Activated naive CD8-positive, alpha-beta T cell (primary cell): ENCODE measurements around the gene PCDHGB7.
"Not testable (repeated sequence)": the region's sequence is repeated elsewhere in the genome, so short reads cannot be mapped to it uniquely, and the experiment has no call there.

Experiments
- H3K27ac Mint-ChIP-seq: one replicate; pipeline ENCODE4 v1.8.0; 2021; ENCODE audit warnings: mixed read lengths
- H3K27me3 Mint-ChIP-seq: one replicate; pipeline ENCODE4 v1.8.0; 2021; ENCODE audit warnings: mixed read lengths
- H3K36me3 Mint-ChIP-seq: one replicate; pipeline ENCODE4 v1.8.0; 2021; ENCODE audit warnings: mixed read lengths
- H3K4me1 Mint-ChIP-seq: one replicate; pipeline ENCODE4 v1.8.0; 2021; ENCODE audit warnings: low read depth, mixed read lengths
- H3K4me3 Mint-ChIP-seq: one replicate; pipeline ENCODE4 v1.8.0; 2021; ENCODE audit warnings: mild to moderate bottlenecking, mixed read lengths
- H3K9me3 Mint-ChIP-seq: one replicate; pipeline ENCODE4 v1.8.0; 2021; ENCODE audit warnings: low read depth, mixed read lengths

The PCDHGB7 gene

GRCh38 chr5:141412854-141413539 lies 4.5 kb upstream of the PCDHGB7 start, which contains the start of gene PCDHGA10:
PCDHGA10 (plus strand) TSS chr5:141412987; CDS start chr5:141413176, 189 bp downstream.
- Mint-ChIP-seq H3K4me3 (peak within 1 kb of the TSS; percentile 89), H3K27ac (no peak within 1 kb of the TSS), H3K36me3 (peaks cover 22% of the 10 kb centered on the region), H3K4me1 (peaks cover 17% of the 10 kb centered on the region), H3K9me3 (peaks cover 13% of the 10 kb centered on the region), H3K27me3 (peaks cover 50% of the 10 kb centered on the region)

- Mint-ChIP-seq H3K36me3 (peaks cover 26% of the 10 kb centered on the region), H3K27ac (no peak overlapping the region), H3K27me3 (peaks cover 53% of the 10 kb centered on the region), H3K9me3 (peaks cover 16% of the 10 kb centered on the region), H3K4me3 (peak overlapping the region; percentile 89), H3K4me1 (peaks cover 19% of the 10 kb centered on the region)
These were observed 3.9 kb upstream of the PCDHGB7 start for GRCh38 chr5:141413540-141414069.

- peaks cover 22% of the 10 kb centered on the region for H3K4me1 Mint-ChIP-seq
- H3K9me3 Mint-ChIP-seq = peaks cover 14% of the 10 kb centered on the region
- peaks cover 49% of the 10 kb centered on the region for H3K27me3 Mint-ChIP-seq
- H3K36me3 Mint-ChIP-seq = peaks cover 27% of the 10 kb centered on the region
- not testable (repeated sequence) for H3K27ac Mint-ChIP-seq
- H3K4me3 Mint-ChIP-seq = peak overlapping the region; percentile 89
These were observed 2.8 kb upstream of the PCDHGB7 start for GRCh38 chr5:141414548-141415274.

GRCh38 chr5:141415275-141415618 lies 2.2 kb upstream of the PCDHGB7 start:
- H3K27ac Mint-ChIP-seq, H3K4me3 Mint-ChIP-seq: not testable (repeated sequence)
- Mint-ChIP-seq H3K9me3 (peaks cover 13% of the 10 kb centered on the region), H3K27me3 (peaks cover 50% of the 10 kb centered on the region), H3K36me3 (peaks cover 27% of the 10 kb centered on the region), H3K4me1 (peaks cover 22% of the 10 kb centered on the region)

GRCh38 chr5:141419074-141419880 lies 1.8 kb downstream of the PCDHGB7 start:
- Mint-ChIP-seq H3K4me1 (peaks cover 16% of the 10 kb centered on the region), H3K9me3 (peaks cover 23% of the 10 kb centered on the region), H3K27me3 (peaks cover 50% of the 10 kb centered on the region), H3K4me3 (peak overlapping the region; percentile 25), H3K36me3 (peaks cover 35% of the 10 kb centered on the region), H3K27ac (no peak overlapping the region)

GRCh38 chr5:141420855-141421488 lies 3.5 kb downstream of the PCDHGB7 start, which contains the start of gene PCDHGA11:
PCDHGA11 (plus strand) TSS chr5:141421051; CDS start chr5:141421228, 177 bp downstream.
- peak within 1 kb of the TSS; percentile 70 for H3K27ac Mint-ChIP-seq
- peaks cover 20% of the 10 kb centered on the region for H3K9me3 Mint-ChIP-seq
- H3K36me3 Mint-ChIP-seq = peaks cover 31% of the 10 kb centered on the region
- H3K4me1 Mint-ChIP-seq = peaks cover 10% of the 10 kb centered on the region
- H3K27me3 Mint-ChIP-seq = peaks cover 53% of the 10 kb centered on the region
- H3K4me3 Mint-ChIP-seq = peak within 1 kb of the TSS; percentile 87

GRCh38 chr5:141421489-141421855 lies 4.0 kb downstream of the PCDHGB7 start:
- H3K4me3 Mint-ChIP-seq = peak overlapping the region; percentile 87
- H3K9me3 Mint-ChIP-seq = peaks cover 20% of the 10 kb centered on the region
- peaks cover 29% of the 10 kb centered on the region for H3K36me3 Mint-ChIP-seq
- peaks cover 53% of the 10 kb centered on the region for H3K27me3 Mint-ChIP-seq
- H3K4me1 Mint-ChIP-seq = peaks cover 10% of the 10 kb centered on the region
- H3K27ac Mint-ChIP-seq = peak overlapping the region; percentile 11

DNA sequence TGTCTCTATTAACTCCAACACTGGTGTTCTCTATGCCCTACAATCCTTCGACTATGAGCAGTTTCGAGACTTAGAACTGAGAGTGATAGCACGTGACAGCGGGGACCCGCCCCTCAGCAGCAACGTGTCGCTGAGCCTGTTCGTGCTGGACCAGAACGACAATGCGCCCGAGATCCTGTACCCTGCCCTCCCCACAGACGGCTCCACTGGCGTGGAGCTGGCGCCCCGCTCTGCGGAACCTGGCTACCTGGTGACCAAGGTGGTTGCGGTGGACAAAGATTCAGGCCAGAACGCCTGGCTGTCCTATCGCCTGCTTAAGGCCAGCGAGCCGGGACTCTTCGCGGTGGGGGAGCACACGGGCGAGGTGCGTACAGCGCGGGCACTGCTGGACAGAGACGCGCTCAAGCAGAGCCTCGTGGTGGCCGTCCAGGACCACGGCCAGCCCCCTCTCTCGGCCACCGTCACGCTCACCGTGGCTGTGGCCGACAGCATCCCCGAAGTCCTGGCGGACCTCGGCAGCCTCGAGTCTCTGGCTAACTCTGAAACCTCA lies 5.3 kb downstream of the PCDHGB7 start:
- peaks cover 20% of the 10 kb centered on the region for H3K9me3 Mint-ChIP-seq
- peaks cover 53% of the 10 kb centered on the region for H3K27me3 Mint-ChIP-seq
- H3K4me3 Mint-ChIP-seq = peak overlapping the region; percentile 23
- H3K27ac Mint-ChIP-seq = no peak overlapping the region
- H3K4me1 Mint-ChIP-seq = peaks cover 9% of the 10 kb centered on the region
- peaks cover 28% of the 10 kb centered on the region for H3K36me3 Mint-ChIP-seq

- peaks cover 17% of the 10 kb centered on the region for H3K36me3 Mint-ChIP-seq
- peaks cover 50% of the 10 kb centered on the region for H3K27me3 Mint-ChIP-seq
- peaks cover 10% of the 10 kb centered on the region for H3K4me1 Mint-ChIP-seq
- H3K27ac Mint-ChIP-seq = no peak overlapping the region
- peaks cover 8% of the 10 kb centered on the region for H3K9me3 Mint-ChIP-seq
- no peak overlapping the region for H3K4me3 Mint-ChIP-seq
These were observed 10.4 kb downstream of the PCDHGB7 start for GRCh38 chr5:141427783-141428426.

- peaks cover 45% of the 10 kb centered on the region for H3K27me3 Mint-ChIP-seq
- H3K9me3 Mint-ChIP-seq = peaks cover 4% of the 10 kb centered on the region
- peaks cover 10% of the 10 kb centered on the region for H3K4me1 Mint-ChIP-seq
- peak within 1 kb of the TSS; percentile 81 for H3K27ac Mint-ChIP-seq
- H3K4me3 Mint-ChIP-seq = peak within 1 kb of the TSS; percentile 82
- peaks cover 16% of the 10 kb centered on the region for H3K36me3 Mint-ChIP-seq
These were observed 13.0 kb downstream of the PCDHGB7 start, which contains the start of gene PCDHGA12 for GRCh38 chr5:141430332-141431113. PCDHGA12 (plus strand) TSS chr5:141430507; CDS start chr5:141430760, 253 bp downstream.

GRCh38 chr5:141431286-141431685 lies 13.8 kb downstream of the PCDHGB7 start:
- H3K36me3 Mint-ChIP-seq = peaks cover 16% of the 10 kb centered on the region
- H3K27ac Mint-ChIP-seq = no peak overlapping the region
- peaks cover 41% of the 10 kb centered on the region for H3K27me3 Mint-ChIP-seq
- H3K4me1 Mint-ChIP-seq = peaks cover 10% of the 10 kb centered on the region
- peak overlapping the region; percentile 82 for H3K4me3 Mint-ChIP-seq
- H3K9me3 Mint-ChIP-seq = peaks cover 4% of the 10 kb centered on the region

DNA sequence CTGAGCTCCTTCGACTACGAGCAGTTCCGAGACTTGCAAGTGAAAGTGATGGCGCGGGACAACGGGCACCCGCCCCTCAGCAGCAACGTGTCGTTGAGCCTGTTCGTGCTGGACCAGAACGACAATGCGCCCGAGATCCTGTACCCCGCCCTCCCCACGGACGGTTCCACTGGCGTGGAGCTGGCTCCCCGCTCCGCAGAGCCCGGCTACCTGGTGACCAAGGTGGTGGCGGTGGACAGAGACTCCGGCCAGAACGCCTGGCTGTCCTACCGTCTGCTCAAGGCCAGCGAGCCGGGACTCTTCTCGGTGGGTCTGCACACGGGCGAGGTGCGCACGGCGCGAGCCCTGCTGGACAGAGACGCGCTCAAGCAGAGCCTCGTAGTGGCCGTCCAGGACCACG lies 14.8 kb downstream of the PCDHGB7 start:
- H3K4me1 Mint-ChIP-seq, H3K9me3 Mint-ChIP-seq, H3K27ac Mint-ChIP-seq: not testable (repeated sequence)
- H3K27me3 Mint-ChIP-seq = peaks cover 40% of the 10 kb centered on the region
- peaks cover 16% of the 10 kb centered on the region for H3K36me3 Mint-ChIP-seq
- H3K4me3 Mint-ChIP-seq = peak overlapping the region; percentile 41

DNA sequence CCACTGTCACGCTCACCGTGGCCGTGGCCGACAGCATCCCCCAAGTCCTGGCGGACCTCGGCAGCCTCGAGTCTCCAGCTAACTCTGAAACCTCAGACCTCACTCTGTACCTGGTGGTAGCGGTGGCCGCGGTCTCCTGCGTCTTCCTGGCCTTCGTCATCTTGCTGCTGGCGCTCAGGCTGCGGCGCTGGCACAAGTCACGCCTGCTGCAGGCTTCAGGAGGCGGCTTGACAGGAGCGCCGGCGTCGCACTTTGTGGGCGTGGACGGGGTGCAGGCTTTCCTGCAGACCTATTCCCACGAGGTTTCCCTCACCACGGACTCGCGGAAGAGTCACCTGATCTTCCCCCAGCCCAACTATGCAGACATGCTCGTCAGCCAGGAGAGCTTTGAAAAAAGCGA lies 15.2 kb downstream of the PCDHGB7 start:
- not testable (repeated sequence) for H3K4me3 Mint-ChIP-seq
- H3K27me3 Mint-ChIP-seq = peaks cover 40% of the 10 kb centered on the region

More for the DNA sequence above, 15.2 kb downstream of the PCDHGB7 start:
- H3K9me3 Mint-ChIP-seq, H3K27ac Mint-ChIP-seq, H3K4me1 Mint-ChIP-seq: not testable (repeated sequence)
- H3K36me3 Mint-ChIP-seq = peaks cover 16% of the 10 kb centered on the region
